Measurements from ENCODE around the gene CPM. TPM values are rescaled to one million over a fixed set of nuclear protein-coding genes. Genes with fewer than 3 reads are reported as not detected.

The CPM gene
- total and polyA plus RNA-seq, 10 of the 15 experiments (the other 5 are each of a cell fraction or from before 2014, with no cell fraction given) = 0.06 to 1.7 (median 0.41) TPM

GRCh38 chr12:68808388-68809189 lies 124.4 kb downstream of the CPM start (continued):
- TF ChIP-seq NRF1 (conservative IDR thresholded peaks at IDR 0.05; ENCODE audit: low read depth, low read length) = no peak
- TF ChIP-seq POU2F2 (IDR thresholded peaks at IDR 0.05; ENCODE audit: borderline replicate concordance, low read depth, low read length) = peak; percentile 98
- peak; percentile 85 for TF ChIP-seq RELB (IDR thresholded peaks at IDR 0.05; ENCODE audit: low read depth)
- TF ChIP-seq ZNF274 (IDR thresholded peaks at IDR 0.05; ENCODE audit: insufficient read depth, insufficient read length) = no peak
- TF ChIP-seq HDAC6 (IDR thresholded peaks at IDR 0.05; ENCODE audit: unreplicated experiment) = peak; percentile 75
- no peak for TF ChIP-seq E2F4 (IDR thresholded peaks at IDR 0.05; ENCODE audit: low read depth, low read length)
- peak; percentile 86 for TF ChIP-seq CBFB (IDR thresholded peaks at IDR 0.05; ENCODE audit: low read depth)
- TF ChIP-seq NFYB (IDR thresholded peaks at IDR 0.05; ENCODE audit: insufficient read depth, low read depth, low read length) = no peak
- peak; percentile 95 for TF ChIP-seq SMAD1 (IDR thresholded peaks at IDR 0.05; ENCODE audit: low read depth, partially characterized antibody)
- peak; percentile 80 for TF ChIP-seq ATF7 (IDR thresholded peaks at IDR 0.05; ENCODE audit: low read depth)
- TF ChIP-seq HDAC2 (IDR thresholded peaks at IDR 0.05) = no peak
- TF ChIP-seq USF2 (IDR thresholded peaks at IDR 0.05; ENCODE audit: borderline replicate concordance, low read depth, low read length) = no peak
- no peak for TF ChIP-seq ATF3 (IDR thresholded peaks at IDR 0.05; ENCODE audit: borderline replicate concordance, extremely low read depth, low read depth, low read length)
- peak; percentile 92 to 94 for TF ChIP-seq IKZF2 (IDR thresholded peaks at IDR 0.05)
- TF ChIP-seq HDGF (IDR thresholded peaks at IDR 0.05) = no peak
- peak; percentile 47; the same call in 1 of the 2 replicates for TF ChIP-seq JUNB (IDR thresholded peaks at IDR 0.05)
- TF ChIP-seq SKIL (IDR thresholded peaks at IDR 0.05; ENCODE audit: low read depth, poor library complexity, severe bottlenecking) = peak; percentile 99
- peak; percentile 92 for TF ChIP-seq PAX5 (IDR thresholded peaks at IDR 0.05; ENCODE audit: borderline replicate concordance, low read depth, low read length)
- peak; percentile 74 for TF ChIP-seq TARDBP (IDR thresholded peaks at IDR 0.05; ENCODE audit: borderline replicate concordance)
- peak; percentile 91 for TF ChIP-seq TAF1 (IDR thresholded peaks at IDR 0.05; ENCODE audit: borderline replicate concordance, low read depth, low read length)
- no peak for TF ChIP-seq SREBF1 (IDR thresholded peaks at IDR 0.05; ENCODE audit: low read length)
- TF ChIP-seq GABPA (IDR thresholded peaks at IDR 0.05; ENCODE audit: low read depth) = 0 out of 2 replicates have a peak, but pooled peaks have one; percentile 40
- peak; percentile 94; the same call in 1 of the 2 replicates for TF ChIP-seq FOXM1 (IDR thresholded peaks at IDR 0.05; ENCODE audit: low read depth, low read length)

Measured in GM12878 (cell line).